GM23338 (cell line): Measurements from ENCODE around the gene MADCAM1.

Experiments
- CTCF ChIP-seq, 2 experiments: fragments of 200-600 bp in 1 of 2; sonication (generic) in 1 of 2; conservative IDR thresholded peaks; 2 replicates each; pipeline versions ENCODE4 v1.5.1 to v1.6.1; 2016 to 2017; ENCODE audit warnings: antibody characterized with exemption in 2 of 2, low read depth in 2 of 2, mild to moderate bottlenecking in 2 of 2, moderate library complexity in 1 of 2
- ETS1 ChIP-seq: IDR thresholded peaks from 2 replicates; pipeline ENCODE4 v1.6.1; 2016; ENCODE audit warnings: antibody characterized with exemption
- EZH2 ChIP-seq: fragments of 200-600 bp; sonication (generic); IDR thresholded peaks from one replicate; pipeline ENCODE4 v1.8.0; 2017; ENCODE audit warnings: antibody characterized with exemption, mild to moderate bottlenecking, low read depth; ENCODE audit not compliant: unreplicated experiment
- EZH2phosphoT487 ChIP-seq: fragments of 200-600 bp; sonication (generic); IDR thresholded peaks from one replicate; pipeline ENCODE4 v1.8.1; 2018; ENCODE audit warnings: antibody characterized with exemption; ENCODE audit not compliant: unreplicated experiment
- JUNB ChIP-seq: IDR thresholded peaks from one replicate; pipeline ENCODE4 v1.6.1; 2016; ENCODE audit warnings: antibody characterized with exemption; ENCODE audit not compliant: unreplicated experiment
- NANOG ChIP-seq: IDR thresholded peaks from 2 replicates; pipeline ENCODE4 v1.6.1; 2016; ENCODE audit warnings: antibody characterized with exemption, borderline replicate concordance
- POLR2AphosphoS5 ChIP-seq: IDR thresholded peaks from 2 replicates; pipeline ENCODE4 v1.6.1; 2016; ENCODE audit warnings: antibody characterized with exemption, low read depth
- REST ChIP-seq: IDR thresholded peaks from one replicate; pipeline ENCODE4 v1.6.1; 2018; ENCODE audit warnings: antibody characterized with exemption; ENCODE audit not compliant: unreplicated experiment
- ZNF331 ChIP-seq: fragments of 250-450 bp; sonication (Bioruptor Pico); IDR thresholded peaks from 2 replicates; pipeline ENCODE4 v1.5.0; 2020; ENCODE audit warnings: low read depth, mild to moderate bottlenecking, moderate library complexity
- ZNF462 ChIP-seq: fragments of 250-450 bp; sonication (Bioruptor Pico); IDR thresholded peaks from 2 replicates; pipeline ENCODE4 v1.5.0; 2020; ENCODE audit warnings: mild to moderate bottlenecking, moderate library complexity

GRCh38 chr19:489418-490196 is 6.7 kb upstream of the MADCAM1 start:
- TF ChIP-seq ZNF331 (CRISPR knock-in tag), result no peak
- TF ChIP-seq CTCF (conservative IDR thresholded peaks at IDR 0.05; ENCODE audit: low read depth in 2 of 2), result no peak
- no peak for TF ChIP-seq JUNB
- no peak for TF ChIP-seq EZH2phosphoT487
- no peak for TF ChIP-seq POLR2AphosphoS5
- TF ChIP-seq EZH2, result no peak
- TF ChIP-seq REST, result no peak
- no peak for TF ChIP-seq NANOG
- no peak for TF ChIP-seq ZNF462 (CRISPR knock-in tag)
- TF ChIP-seq ETS1, result no peak
